Mesothelial cell of epicardium (in vitro differentiated cells): ENCODE data around the gene ALOX15B. TPM values are rescaled to one million over a fixed set of nuclear protein-coding genes. Genes with fewer than 3 reads are reported as not detected.

Experiments
- DNase-seq, 2 experiments: peaks; one replicate each; pipeline ENCODE4 v3.0.0; 2021; ENCODE audit warnings: low spot score in 2 of 2; ENCODE audit not compliant: unreplicated experiment in 2 of 2
- H3K27ac Mint-ChIP-seq: 2 replicates; pipeline ENCODE4 v1.8.0; 2021; ENCODE audit warnings: mixed read lengths
- H3K27me3 Mint-ChIP-seq: 2 replicates; pipeline ENCODE4 v1.8.0; 2021; ENCODE audit warnings: low read depth, mixed read lengths
- H3K36me3 Mint-ChIP-seq: 2 replicates; pipeline ENCODE4 v1.8.0; 2021; ENCODE audit warnings: mixed read lengths
- H3K4me1 Mint-ChIP-seq: 2 replicates; pipeline ENCODE4 v1.8.0; 2021; ENCODE audit warnings: mixed read lengths
- H3K4me3 Mint-ChIP-seq: 2 replicates; pipeline ENCODE4 v1.8.0; 2021; ENCODE audit warnings: mild to moderate bottlenecking, moderate library complexity, mixed read lengths
- H3K9me3 Mint-ChIP-seq: 2 replicates; pipeline ENCODE4 v1.8.0; 2021; ENCODE audit warnings: mixed read lengths
- CTCF ChIP-seq: fragments of 200-600 bp; sonication (generic); IDR thresholded peaks from one replicate; pipeline ENCODE4 v1.5.0; 2021; ENCODE audit warnings: antibody characterized with exemption; ENCODE audit not compliant: unreplicated experiment
- total RNA-seq: library from RNA; stranded (reverse); gene quantifications from 3 replicates; pipeline ENCODE4 v1.2.1, GENCODE V29; 2021

The ALOX15B gene
- total RNA-seq, 1 donor from 2014 or later: not detected

- Mint-ChIP-seq H3K9me3 (no peaks in the 10 kb centered on the region), H3K27ac (no peak overlapping the region), H3K4me3 (no peak overlapping the region), H3K4me1 (peaks cover 13% of the 10 kb centered on the region), H3K27me3 (peaks cover 100% of the 10 kb centered on the region), H3K36me3 (no peaks in the 10 kb centered on the region)
- no peak for TF ChIP-seq CTCF
- no peak for DNase-seq
These were observed 30.7 kb downstream of the ALOX15B start for GRCh38 chr17:8069587-8069860.

- H3K4me1 Mint-ChIP-seq: peaks cover 13% of the 10 kb centered on the region
- no peaks in the 10 kb centered on the region for H3K9me3 Mint-ChIP-seq
- no peak for DNase-seq
- no peak overlapping the region for H3K4me3 Mint-ChIP-seq
- H3K36me3 Mint-ChIP-seq: no peaks in the 10 kb centered on the region
- no peak overlapping the region for H3K27ac Mint-ChIP-seq
- no peak for TF ChIP-seq CTCF
- peaks cover 100% of the 10 kb centered on the region for H3K27me3 Mint-ChIP-seq
These were observed 32.6 kb downstream of the ALOX15B start for GRCh38 chr17:8071496-8071895.

GRCh38 chr17:8072341-8072728 is 33.5 kb downstream of the ALOX15B start:
- no peak for TF ChIP-seq CTCF
- Mint-ChIP-seq H3K4me1 (peaks cover 13% of the 10 kb centered on the region), H3K27ac (no peak overlapping the region), H3K36me3 (no peaks in the 10 kb centered on the region), H3K9me3 (no peaks in the 10 kb centered on the region), H3K27me3 (peaks cover 100% of the 10 kb centered on the region), H3K4me3 (peak overlapping the region; percentile 44)
- no peak for DNase-seq

- no peak for TF ChIP-seq CTCF
- H3K36me3 Mint-ChIP-seq: no peaks in the 10 kb centered on the region
- H3K4me3 Mint-ChIP-seq: peak overlapping the region; percentile 44
- peaks cover 100% of the 10 kb centered on the region for H3K27me3 Mint-ChIP-seq
- H3K27ac Mint-ChIP-seq: no peak overlapping the region
- no peaks in the 10 kb centered on the region for H3K9me3 Mint-ChIP-seq
- H3K4me1 Mint-ChIP-seq: peaks cover 13% of the 10 kb centered on the region
- DNase-seq: no peak
These were observed 34.0 kb downstream of the ALOX15B start for GRCh38 chr17:8072729-8073461.

GRCh38 chr17:8073627-8074484 is 35.0 kb downstream of the ALOX15B start:
- H3K4me3 Mint-ChIP-seq: peak overlapping the region; percentile 43
- TF ChIP-seq CTCF: peak; percentile 85
- peak; percentile 60 to 80 for DNase-seq
- peaks cover 13% of the 10 kb centered on the region for H3K4me1 Mint-ChIP-seq
- H3K36me3 Mint-ChIP-seq: no peaks in the 10 kb centered on the region
- H3K9me3 Mint-ChIP-seq: no peaks in the 10 kb centered on the region
- H3K27ac Mint-ChIP-seq: no peak overlapping the region
- H3K27me3 Mint-ChIP-seq: peaks cover 96% of the 10 kb centered on the region
